Anterior cingulate cortex (tissue), 58 donors: Measurements from ENCODE around the gene PTPDC1.

Experiments
- DNase-seq, 58 donors: peaks; one replicate each; lab custom pipeline; 2025; lab: John Stamatoyannopoulos, UW

PTPDC1 gene

DNA sequence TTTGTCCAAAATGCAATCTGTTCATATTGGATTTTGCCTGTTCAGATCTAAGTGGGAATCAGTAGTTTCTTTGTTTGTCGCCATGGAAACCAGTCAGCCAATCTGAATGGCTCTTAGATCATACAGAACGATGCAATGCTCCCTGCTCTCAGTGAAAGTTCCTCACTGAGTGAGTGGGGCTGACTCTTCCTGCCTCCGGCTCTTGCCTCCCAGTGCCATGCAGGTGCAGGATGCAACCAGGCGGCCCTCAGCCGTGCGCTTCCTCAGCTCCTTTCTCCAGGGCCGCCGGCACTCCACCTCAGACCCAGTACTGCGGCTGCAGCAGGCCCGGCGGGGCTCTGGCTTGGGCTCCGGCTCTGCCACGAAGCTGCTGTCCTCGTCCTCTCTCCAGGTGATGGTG, at the start of gene PTPDC1:
TSS of gene PTPDC1 (plus strand) at position 151 of the 400 bp plus-strand sequence. CDS start at position 218, 67 bp downstream.
- DNase-seq = peak in 53 of 58 donors; percentile 13 to 93 (median 67)

DNA sequence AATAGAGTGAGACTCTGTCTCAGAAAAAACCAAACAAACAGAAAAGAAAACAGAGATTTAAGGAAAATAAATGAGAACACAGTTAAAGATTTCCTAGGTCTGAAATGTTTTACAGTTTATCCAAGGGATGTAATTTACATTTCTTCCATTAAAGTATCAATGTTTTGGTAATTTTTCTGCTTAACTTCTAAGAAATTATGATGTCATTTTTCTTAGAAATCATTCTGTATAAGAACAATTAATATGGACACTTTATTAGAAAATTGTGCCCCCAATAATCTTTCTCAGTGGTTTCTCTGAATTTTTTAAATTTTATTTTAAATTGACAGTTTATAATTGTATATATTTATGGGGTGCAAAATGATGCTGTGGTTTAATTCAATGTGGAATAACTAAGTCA, 49.8 kb upstream of the PTPDC1 start:
- no peak for DNase-seq

- DNase-seq = no peak
Observed at GRCh38 chr9:94039786-94040185, 44.5 kb upstream of the PTPDC1 start.

GRCh38 chr9:94042516-94043360, 41.5 kb upstream of the PTPDC1 start:
- DNase-seq = no peak

GRCh38 chr9:94054716-94055115, 29.5 kb upstream of the PTPDC1 start:
- DNase-seq = peak in 11 of 58 donors; percentile 1 to 45 (median 16)

DNA sequence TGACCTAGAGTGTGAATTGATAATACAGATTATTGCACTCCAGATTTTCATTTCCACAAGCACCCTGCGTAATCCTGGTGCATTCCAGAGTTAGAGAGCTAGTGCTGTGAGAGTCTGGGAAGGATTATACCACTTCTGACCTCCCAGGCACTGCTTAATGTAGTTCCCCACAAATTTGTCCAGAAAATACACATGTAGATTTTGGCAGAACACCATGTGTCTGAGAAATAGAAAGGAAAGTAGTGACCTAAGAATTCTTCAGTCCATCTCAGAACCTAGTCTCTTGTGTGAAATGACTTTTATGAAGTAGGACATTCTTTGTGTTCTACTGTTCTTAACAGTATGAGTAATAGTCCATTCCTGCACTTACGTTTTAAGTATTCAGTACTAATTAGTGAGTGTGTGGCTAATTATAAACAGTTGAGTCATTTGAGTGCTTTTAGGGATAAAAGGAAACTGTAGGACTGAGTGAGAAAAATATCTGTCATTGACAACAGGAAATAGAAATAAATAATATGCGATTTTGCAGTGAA, 27.8 kb upstream of the PTPDC1 start:
- no peak for DNase-seq

GRCh38 chr9:94057918-94058317, 26.3 kb upstream of the PTPDC1 start:
- no peak for DNase-seq

- no peak for DNase-seq
Observed at GRCh38 chr9:94061864-94062263, 22.4 kb upstream of the PTPDC1 start.

GRCh38 chr9:94065535-94065961, 18.7 kb upstream of the PTPDC1 start:
- DNase-seq = peak in 47 of 58 donors; percentile 4 to 83 (median 45)

- DNase-seq = no peak
Observed at GRCh38 chr9:94068257-94068656, 16.0 kb upstream of the PTPDC1 start.

GRCh38 chr9:94076557-94076956, 7.7 kb upstream of the PTPDC1 start:
- DNase-seq = no peak

GRCh38 chr9:94078086-94078485, 6.2 kb upstream of the PTPDC1 start:
- DNase-seq = no peak

GRCh38 chr9:94079236-94079635, 5.0 kb upstream of the PTPDC1 start:
- no peak for DNase-seq

DNA sequence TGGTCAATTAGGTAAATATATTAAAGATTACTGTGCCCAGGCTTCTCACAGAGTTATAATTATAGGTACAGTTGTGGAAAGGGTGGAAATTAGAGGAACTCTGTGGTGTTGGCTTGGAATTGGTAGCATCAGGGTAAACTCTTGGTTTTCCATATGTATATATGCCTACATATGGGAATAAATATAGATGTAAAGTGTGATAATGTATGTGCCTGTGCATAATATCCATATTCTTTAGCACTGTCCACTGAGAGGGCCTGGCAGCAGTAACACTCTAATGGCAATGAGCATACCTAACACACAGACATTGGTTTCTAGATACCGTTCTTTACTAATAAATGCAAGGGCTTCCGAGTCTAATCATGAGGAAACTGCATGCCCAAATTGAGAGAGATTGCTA, 4.0 kb upstream of the PTPDC1 start:
- no peak for DNase-seq

GRCh38 chr9:94081435-94081834, 2.8 kb upstream of the PTPDC1 start:
- no peak for DNase-seq

DNA sequence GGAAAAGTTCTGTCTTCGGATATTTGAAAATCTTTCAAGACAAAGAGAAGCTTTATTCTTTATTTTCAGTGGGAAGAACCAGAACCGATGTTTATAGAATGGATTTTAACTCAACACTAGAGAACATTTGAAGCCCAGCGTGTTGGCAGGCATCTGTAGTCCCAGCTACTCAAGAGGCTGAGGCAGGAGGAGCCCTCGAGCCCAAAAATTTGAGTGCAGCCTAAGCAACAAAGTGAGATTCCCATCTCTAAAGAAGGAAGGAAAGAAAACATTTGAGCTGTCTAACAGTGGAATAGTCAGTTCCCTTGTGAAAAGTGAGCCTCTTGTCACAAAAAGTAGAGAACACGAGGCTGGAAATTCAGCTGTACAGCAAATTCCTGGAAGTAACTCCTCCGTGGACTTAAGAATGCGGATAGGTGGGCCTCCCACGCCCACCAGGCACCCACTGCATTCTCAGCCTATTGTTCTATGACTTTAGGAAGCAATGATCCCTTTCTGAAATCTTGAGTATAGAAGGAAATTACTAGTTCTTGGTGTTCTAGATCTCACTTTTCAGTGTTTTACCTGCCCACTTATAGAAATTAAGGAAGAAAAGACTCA, 2.3 kb upstream of the PTPDC1 start:
- peak in 1 of 58 donors; percentile 11 for DNase-seq

- DNase-seq = no peak
Observed at GRCh38 chr9:94082553-94082952, 1.7 kb upstream of the PTPDC1 start.

GRCh38 chr9:94082956-94083355, 1.3 kb upstream of the PTPDC1 start:
- DNase-seq = peak in 3 of 58 donors; percentile 28 to 46 (median 30)

- peak in 29 of 58 donors; percentile 7 to 60 (median 30) for DNase-seq
Observed at GRCh38 chr9:94083384-94083783, 880 bp upstream of the PTPDC1 start.

DNA sequence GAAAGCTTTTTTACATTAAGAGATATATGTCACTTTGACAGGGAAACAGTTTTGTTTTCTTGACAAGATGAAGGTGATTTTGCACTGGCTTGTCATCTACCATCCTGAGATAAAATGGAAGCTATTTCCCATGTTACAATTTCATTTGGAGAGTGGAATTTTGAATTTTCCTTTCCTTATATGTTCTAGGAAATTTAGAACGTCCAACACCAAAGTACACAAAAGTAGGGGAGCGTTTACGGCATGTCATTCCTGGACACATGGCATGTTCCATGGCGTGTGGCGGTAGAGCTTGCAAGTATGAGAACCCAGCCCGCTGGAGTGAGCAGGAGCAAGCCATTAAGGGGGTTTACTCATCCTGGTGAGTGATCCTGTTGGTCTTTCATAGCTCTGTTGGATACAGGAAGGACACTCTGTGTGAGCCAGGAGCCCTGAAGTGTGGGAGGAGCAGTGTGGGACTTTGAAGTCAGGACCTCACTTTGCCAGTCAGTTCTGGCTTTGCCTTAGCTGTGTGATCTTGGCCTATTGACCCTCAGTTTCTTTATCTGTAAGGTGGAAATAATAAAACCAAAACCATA, 887 bp downstream of the PTPDC1 start:
- peak in 6 of 58 donors; percentile 2 to 34 (median 15) for DNase-seq
